ENCODE data around the gene ACCS. TPM values are rescaled to one million over a fixed set of nuclear protein-coding genes. Genes with fewer than 3 reads are reported as not detected.

The ACCS gene
- total and polyA plus RNA-seq, 2 of the 4 experiments (the other 2 are of a cell fraction) = 1.8 to 7.3 TPM

DNA sequence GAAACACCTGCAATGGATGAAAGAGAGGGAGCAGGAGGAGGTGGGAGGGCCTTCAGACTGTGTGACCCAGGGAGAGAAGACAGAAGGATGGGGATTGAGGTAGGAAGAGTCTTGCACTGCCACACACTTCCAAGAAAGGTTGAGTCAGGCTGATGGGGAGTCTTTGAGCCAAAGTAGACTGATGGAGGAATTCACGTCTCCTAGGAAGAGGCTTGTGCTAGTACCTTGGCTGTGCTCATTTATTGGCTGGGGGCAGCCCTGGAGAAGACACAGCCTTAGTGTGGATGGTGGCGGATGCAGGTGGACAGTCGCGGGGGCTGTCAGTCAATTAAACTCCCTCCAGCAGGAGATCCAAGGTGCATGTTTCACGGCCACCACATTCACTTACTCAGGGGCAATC, 34.5 kb upstream of the ACCS start:
- Histone ChIP-seq H2BK120ac (ENCODE audit: low read depth, low read length) (no peak overlapping the region), H4K20me1 (ENCODE audit: insufficient read depth, low read length) (no peaks in the 10 kb centered on the region; the same call in 1 of the 2 replicates), H3K27ac (ENCODE audit: insufficient read depth, low read length) (no peak overlapping the region), H2AK9ac (replicated peaks; ENCODE audit: low read depth, low read length, poor library complexity) (no peak overlapping the region), H3K4me3 (ENCODE audit: insufficient read depth, low read depth, low read length) (no peak overlapping the region), H3K14ac (replicated peaks; ENCODE audit: low read depth, low read length) (no peak overlapping the region), H3K4me1 (ENCODE audit: control insufficient read depth, insufficient read depth, low read length) (peaks cover 5% of the 10 kb centered on the region; the same call in 1 of the 2 replicates), H4K8ac (ENCODE audit: low read depth in 2 of 2, low read length in 2 of 2) (no peak overlapping the region), H4K91ac (ENCODE audit: insufficient read depth, low read depth, low read length) (no peak overlapping the region), H4K5ac (ENCODE audit: low read depth, low read length) (no peak overlapping the region), H3K9me3 (ENCODE audit: control insufficient read depth, insufficient read depth, low read length) (no peaks in the 10 kb centered on the region), H2BK5ac (ENCODE audit: low read depth, low read length, poor library complexity, severe bottlenecking) (no peak overlapping the region), H3K79me1 (ENCODE audit: low read depth in 1 of 2, low read length in 2 of 2) (no peaks in the 10 kb centered on the region), H3K56ac (ENCODE audit: extremely low read depth, insufficient read depth, low read length) (no peak overlapping the region), H3K9ac (ENCODE audit: low read depth, low read length) (no peak overlapping the region), H3K4ac (ENCODE audit: low read depth, low read length) (no peak overlapping the region), H3K18ac (ENCODE audit: low read depth, low read length) (no peak overlapping the region), H3K4me2 (ENCODE audit: low read depth, low read length) (no peak overlapping the region), H2AFZ (replicated peaks; ENCODE audit: low read length, poor library complexity) (peak overlapping the region; percentile 58), H2BK20ac (ENCODE audit: low read depth, low read length) (no peak overlapping the region), H2AK5ac (ENCODE audit: low read depth, low read length) (no peak overlapping the region), H2BK15ac (ENCODE audit: low read depth, low read length) (no peak overlapping the region), H3K9me1 (ENCODE audit: insufficient read depth, low read length) (peaks cover 2% of the 10 kb centered on the region; the same call in 1 of the 2 replicates), H3K36me3 (ENCODE audit: control insufficient read depth, insufficient read depth, low read length) (no peaks in the 10 kb centered on the region), H3K27me3 (ENCODE audit: control insufficient read depth, insufficient read depth, low read length) (peaks cover 11% of the 10 kb centered on the region), H3K23ac (ENCODE audit: low read depth, low read length) (no peak overlapping the region)
- no TSS peak for BruUV-seq (replicated peaks)
- ChIA-PET POLR2A (ENCODE audit: unreplicated experiment) (no interaction called here), CTCF (interaction anchor here (0.6 to 2.5 kb wide), 2 partner anchors 43 to 142 kb away, joined by 3 to 9 read pairs; no protein-coding TSS in a partner anchor)
- intact Hi-C loops (cut with micrococcal nuclease) (no loop called here), in situ Hi-C loops (cut with MboI; ENCODE audit: low sequenced_read_pairs) (no loop called here), dilution Hi-C loops (cut with HindIII; ENCODE audit: low sequenced_read_pairs, unreplicated experiment) (loop anchor here (25.0 kb wide), 1 partner anchor 119 kb away; no protein-coding TSS in a partner anchor)
- WGBS, 2 experiments (ENCODE audit: extremely low coverage in 2 of 2, insufficient read length in 1 of 2) = no CpG with 5 or more reads among the region's 5 CpGs
- ATAC-seq (ENCODE audit: low read depth) = no peak
- TF ChIP-seq BHLHE40 (IDR thresholded peaks at IDR 0.05; ENCODE audit: low read depth, low read length) (no peak), CHD1 (IDR thresholded peaks at IDR 0.05; ENCODE audit: low read depth, low read length) (no peak), FOS (IDR thresholded peaks at IDR 0.05; ENCODE audit: low read depth, low read length) (no peak), RAD21 (IDR thresholded peaks at IDR 0.05; ENCODE audit: low read length) (no peak), ELK1 (IDR thresholded peaks at IDR 0.05; ENCODE audit: borderline replicate concordance, low read depth, low read length) (no peak), MXI1 (IDR thresholded peaks at IDR 0.05; ENCODE audit: borderline replicate concordance, low read depth, low read length) (no peak), MAZ (IDR thresholded peaks at IDR 0.05; ENCODE audit: borderline replicate concordance, low read depth, low read length) (no peak), MAFK (IDR thresholded peaks at IDR 0.05; ENCODE audit: low read depth, low read length) (no peak), POLR2A (IDR thresholded peaks at IDR 0.05; ENCODE audit: low read depth, low read length) (no peak)
- TF ChIP-seq, protein P1, sequence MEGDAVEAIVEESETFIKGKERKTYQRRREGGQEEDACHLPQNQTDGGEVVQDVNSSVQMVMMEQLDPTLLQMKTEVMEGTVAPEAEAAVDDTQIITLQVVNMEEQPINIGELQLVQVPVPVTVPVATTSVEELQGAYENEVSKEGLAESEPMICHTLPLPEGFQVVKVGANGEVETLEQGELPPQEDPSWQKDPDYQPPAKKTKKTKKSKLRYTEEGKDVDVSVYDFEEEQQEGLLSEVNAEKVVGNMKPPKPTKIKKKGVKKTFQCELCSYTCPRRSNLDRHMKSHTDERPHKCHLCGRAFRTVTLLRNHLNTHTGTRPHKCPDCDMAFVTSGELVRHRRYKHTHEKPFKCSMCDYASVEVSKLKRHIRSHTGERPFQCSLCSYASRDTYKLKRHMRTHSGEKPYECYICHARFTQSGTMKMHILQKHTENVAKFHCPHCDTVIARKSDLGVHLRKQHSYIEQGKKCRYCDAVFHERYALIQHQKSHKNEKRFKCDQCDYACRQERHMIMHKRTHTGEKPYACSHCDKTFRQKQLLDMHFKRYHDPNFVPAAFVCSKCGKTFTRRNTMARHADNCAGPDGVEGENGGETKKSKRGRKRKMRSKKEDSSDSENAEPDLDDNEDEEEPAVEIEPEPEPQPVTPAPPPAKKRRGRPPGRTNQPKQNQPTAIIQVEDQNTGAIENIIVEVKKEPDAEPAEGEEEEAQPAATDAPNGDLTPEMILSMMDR (conservative IDR thresholded peaks at IDR 0.05; ENCODE audit: low read depth, low read length) = no peak
- no peak for DNase-seq

All from IMR-90 (cell line).